Measurements from ENCODE around the gene SRRM5. TPM values are rescaled to one million over a fixed set of nuclear protein-coding genes. Genes with fewer than 3 reads are reported as not detected.
A peak's percentile ranks its signal among the peaks of the same experiment; 100 is the strongest.

Gene SRRM5
- total RNA-seq, 1 experiment from 2014 or later: 0.70 TPM

- H2BK120ac ChIP-seq (ENCODE audit: low read depth, low read length, poor library complexity, severe bottlenecking): peak within 1 kb of the TSS; percentile 61
- H3K56ac ChIP-seq (ENCODE audit: insufficient read length, low read depth, low read length): peak within 1 kb of the TSS; percentile 11
- Mint-ChIP-seq H3K36me3 (ENCODE audit: insufficient read depth in 1 of 3, low read depth in 3 of 3) (peaks cover 6 to 16% (median 9%) of the 10 kb centered on the region in 3 experiments; a peak in 6 of 7 replicates), H3K27me3 (ENCODE audit: low read depth) (no peaks in the 10 kb centered on the region), H3K9me3 (no peaks in the 10 kb centered on the region; a peak in 2 of 5 replicates), H3K27ac (peak within 1 kb of the TSS; percentile 99 to 100 (median 100)), H3K4me1 (peaks cover 22 to 34% of the 10 kb centered on the region in 2 experiments), H3K4me3 (peak within 1 kb of the TSS; percentile 83 to 87)
- H3K14ac ChIP-seq (ENCODE audit: insufficient read depth, low read length): peak within 1 kb of the TSS; percentile 97
- H4K8ac ChIP-seq (replicated peaks; ENCODE audit: insufficient read length, low read depth, low read length): no peak within 1 kb of the TSS
- no CpG with 5 or more reads among the region's 81 CpGs for WGBS (ENCODE audit: extremely low coverage, insufficient read length, low lambda C conversion rate)
- H3K27ac ChIP-seq (ENCODE audit: insufficient read length, low read depth, low read length): peak within 1 kb of the TSS; percentile 63
- no peak within 1 kb of the TSS for H3K23ac ChIP-seq (ENCODE audit: insufficient read length, low read depth, low read length)
- no peaks in the 10 kb centered on the region; the same call in 1 of the 2 replicates for H3K4me1 ChIP-seq (ENCODE audit: insufficient read depth, low read length)
- H3K4me2 ChIP-seq (ENCODE audit: insufficient read depth, insufficient read length, low read length): peak within 1 kb of the TSS; percentile 75
- H4K20me1 ChIP-seq (ENCODE audit: control insufficient read depth, insufficient read depth, insufficient read length): no peaks in the 10 kb centered on the region
- H3K9ac ChIP-seq (ENCODE audit: extremely low read depth, insufficient read length, low read length): peak within 1 kb of the TSS; percentile 79
- peak within 1 kb of the TSS; percentile 98 for H3K18ac ChIP-seq (ENCODE audit: insufficient read length, low read depth, low read length)
- no peak for TF ChIP-seq CTCF (conservative IDR thresholded peaks at IDR 0.05)
- no peaks in the 10 kb centered on the region for H3K79me1 ChIP-seq (ENCODE audit: insufficient read depth, low read depth, low read length, poor library complexity, severe bottlenecking)
- H3K27me3 ChIP-seq (ENCODE audit: insufficient read depth, low read length): no peaks in the 10 kb centered on the region
- no peaks in the 10 kb centered on the region for H3K79me2 ChIP-seq (ENCODE audit: insufficient read depth, low read length)
- no peak within 1 kb of the TSS for H3T11ph ChIP-seq (ENCODE audit: low read length)
- H4K5ac ChIP-seq (ENCODE audit: insufficient read length, low read depth, low read length): peak within 1 kb of the TSS; percentile 44
- no peak within 1 kb of the TSS for H2AK5ac ChIP-seq (ENCODE audit: insufficient read length, low read length)
- H3K23me2 ChIP-seq (ENCODE audit: insufficient read length, low read depth, low read length, poor library complexity, severe bottlenecking): peaks cover 14% of the 10 kb centered on the region
- peak; percentile 95 for DNase-seq
- H2AFZ ChIP-seq (ENCODE audit: low read length): no peak within 1 kb of the TSS
- H2BK20ac ChIP-seq (ENCODE audit: low read depth, low read length, poor library complexity, severe bottlenecking): no peak within 1 kb of the TSS
- no peak within 1 kb of the TSS for H2BK15ac ChIP-seq (ENCODE audit: low read depth, low read length)
- no peak within 1 kb of the TSS for H2BK5ac ChIP-seq (ENCODE audit: insufficient read length, low read length)
- H4K91ac ChIP-seq (ENCODE audit: insufficient read length, low read depth, low read length): peak within 1 kb of the TSS; percentile 32
- H2BK12ac ChIP-seq (ENCODE audit: insufficient read length, low read depth, low read length): no peak within 1 kb of the TSS
- peak within 1 kb of the TSS; percentile 46; the same call in 1 of the 2 replicates for H3K4ac ChIP-seq (ENCODE audit: low read depth, low read length)
- H3K9me3 ChIP-seq (ENCODE audit: control insufficient read depth, low read depth, low read length): no peaks in the 10 kb centered on the region
These were observed 7.6 kb downstream of the SRRM5 start, which contains the start of gene ZNF428 for GRCh38 chr19:43619262-43620060. TSS of gene ZNF428 (minus strand) at chr19:43619629. CDS start at chr19:43614304, 5,325 bp downstream.
